Measurements from ENCODE around the gene EPS15. TPM values are rescaled to one million over a fixed set of nuclear protein-coding genes. Genes with fewer than 3 reads are reported as not detected.

Gene EPS15
- total and polyA plus RNA-seq, 9 of the 15 experiments (the other 6 are each of a cell fraction or from before 2014, with no cell fraction given) = 23.1 to 69.0 (median 41.7) TPM

- intact Hi-C loops (cut with micrococcal nuclease) = no loop called here
- Histone ChIP-seq H3K4me3 (no peak overlapping the region), H4K20me1 (replicated peaks; ENCODE audit: control insufficient read depth, insufficient read depth, low read length) (no peaks in the 10 kb centered on the region), H3K27me3 (ENCODE audit: control insufficient read depth in 2 of 2, insufficient read depth in 2 of 2, low read length in 2 of 2) (no peaks in the 10 kb centered on the region), H3K36me3 (ENCODE audit: control insufficient read depth, insufficient read depth, low read length) (peaks cover 49% of the 10 kb centered on the region; the same call in 1 of the 3 replicates), H3K9me3 (replicated peaks; ENCODE audit: control insufficient read depth, insufficient read depth, low read depth, low read length) (no peaks in the 10 kb centered on the region), H3K79me2 (ENCODE audit: control insufficient read depth, insufficient read depth, low read length) (no peaks in the 10 kb centered on the region), H3K9me1 (ENCODE audit: control insufficient read depth, insufficient read depth, low read length) (no peaks in the 10 kb centered on the region), H3K4me2 (ENCODE audit: insufficient read depth, low read length) (no peak overlapping the region), H2AFZ (ENCODE audit: low read depth, low read length) (no peak overlapping the region), H3K9ac (ENCODE audit: insufficient read depth in 1 of 2, low read depth in 2 of 2, low read length in 2 of 2) (no peak overlapping the region), H3K27ac (ENCODE audit: extremely low read depth, low read depth, low read length) (no peak overlapping the region), H3K4me1 (replicated peaks in 1 of 2; ENCODE audit: control insufficient read depth in 2 of 2, insufficient read depth in 2 of 2, low read length in 2 of 2) (no peaks in the 10 kb centered on the region)
- ATAC-seq (no peak), DNase-seq (ENCODE audit: extremely low read depth in 1 of 4, low spot score in 3 of 4) (no peak), FAIRE-seq (no peak)
- ChIA-PET POLR2A (interaction anchor here (0.6 to 1.4 kb wide), 4 partner anchors 8 to 132 kb away, joined by 3 read pairs; no protein-coding TSS in a partner anchor), CTCF (ENCODE audit: low intra/inter-chr PET ratio) (no interaction called here)
- no TSS peak for BruUV-seq (replicated peaks)
- 78% methylated on average over 1 of the region's 1 CpG for WGBS (ENCODE audit: insufficient coverage, low coverage, missing lambda C conversion rate)
- in situ Hi-C loops (cut with MboI) = no loop called here
- peak; percentile 69 for TF ChIP-seq ATF4 (CRISPR knock-in tag; IDR thresholded peaks at IDR 0.05)
- TF ChIP-seq CAMTA2 (CRISPR knock-in tag; conservative IDR thresholded peaks at IDR 0.05) = no peak
- TF ChIP-seq IRF9 (tag; IDR thresholded peaks at IDR 0.05) = peak; percentile 64; the same call in 1 of the 2 replicates
- TF ChIP-seq ZNF561 (CRISPR knock-in tag; conservative IDR thresholded peaks at IDR 0.05) = no peak
- TF ChIP-seq ZNF121 (CRISPR knock-in tag; conservative IDR thresholded peaks at IDR 0.05) = no peak
- TF ChIP-seq SLC30A9 (CRISPR knock-in tag; IDR thresholded peaks at IDR 0.05) = no peak
- TF ChIP-seq HNRNPK (IDR thresholded peaks at IDR 0.05; ENCODE audit: low read depth, low read length, poor library complexity, severe bottlenecking) = no peak
- TF ChIP-seq HMG20B (CRISPR knock-in tag; IDR thresholded peaks at IDR 0.05) = no peak
- TF ChIP-seq CEBPB (tag; IDR thresholded peaks at IDR 0.05) = peak; percentile 90
- peak in 1 of 2 experiments; percentile 43; a peak in 1 of 4 replicates for TF ChIP-seq RCOR1 (IDR thresholded peaks at IDR 0.05; ENCODE audit: borderline replicate concordance in 1 of 2, low read depth in 2 of 2, low read length in 2 of 2)
- 0 out of 4 replicates have a peak, but pooled peaks of 1 of the 2 experiments have one; percentile 30 for TF ChIP-seq MNT (conservative IDR thresholded peaks at IDR 0.05)
- no peak for TF ChIP-seq ZNF717 (CRISPR knock-in tag; IDR thresholded peaks at IDR 0.05)
- no peak for TF ChIP-seq NR2C2 (CRISPR knock-in tag; IDR thresholded peaks at IDR 0.05)
- no peak for TF ChIP-seq NR2C2 (tag; IDR thresholded peaks at IDR 0.05)
- no peak for TF ChIP-seq TARDBP (IDR thresholded peaks at IDR 0.05)
- no peak for TF ChIP-seq FOSL1 (tag; conservative IDR thresholded peaks at IDR 0.05)
- TF ChIP-seq ATF3 (IDR thresholded peaks at IDR 0.05) = peak; percentile 82
- TF ChIP-seq ATF3 (CRISPR knock-in tag; conservative IDR thresholded peaks at IDR 0.05) = no peak
- TF ChIP-seq CBFA2T2 (conservative IDR thresholded peaks at IDR 0.05) = no peak
- 0 out of 2 replicates have a peak, but pooled peaks have one; percentile 20 for TF ChIP-seq POLR2H (tag; IDR thresholded peaks at IDR 0.05; ENCODE audit: low read depth)
Observed at GRCh38 chr1:51463561-51463960, 55.5 kb downstream of the EPS15 start.

Measured in K562 (cell line).